Right lobe of liver (tissue), 6 donors: ENCODE measurements around the gene TBC1D5. TPM values are rescaled to one million over a fixed set of nuclear protein-coding genes. Genes with fewer than 3 reads are reported as not detected.

Experiments
- ATAC-seq, 4 donors: fragments of 200-7000 bp; cut with Tn5 transposase; one replicate each; pipeline ENCODE4 v1.9.1; 2020; ENCODE audit warnings: mild to moderate bottlenecking in 4 of 4, moderate library complexity in 4 of 4
- DNase-seq, 3 donors: peaks; one replicate each; pipeline ENCODE4 v3.0.0-alpha.2; 2020
- H3K27ac ChIP-seq, 3 donors: fragments of 200-600 bp; one replicate each; pipeline ENCODE4 v1.8.0; 2022
- H3K27me3 ChIP-seq, 2 donors: fragments of 200-600 bp; one replicate each; pipeline ENCODE4 v1.8.0; 2022
- H3K36me3 ChIP-seq, 4 donors: fragments of 200-600 bp; sonication (generic) in 1 of 4; one replicate each; pipeline versions ENCODE4 v1.5.1 to v1.8.0; 2017 to 2022; ENCODE audit warnings: control low read depth in 1 of 4
- H3K4me1 ChIP-seq, 4 donors: fragments of 200-600 bp; sonication (generic) in 1 of 4; one replicate each; pipeline versions ENCODE4 v1.5.1 to v1.8.0; 2017 to 2022; ENCODE audit warnings: control low read depth in 1 of 4
- H3K4me3 ChIP-seq, 3 donors: fragments of 200-600 bp; one replicate each; pipeline ENCODE4 v1.8.0; 2022
- H3K9me3 ChIP-seq, 4 donors: fragments of 200-600 bp; sonication (generic) in 1 of 4; one replicate each; pipeline versions ENCODE4 v1.5.1 to v1.8.0; 2017 to 2022; ENCODE audit warnings: control low read depth in 1 of 4
- POLR2A ChIP-seq: fragments of 450-650 bp; IDR thresholded peaks from one replicate; pipeline ENCODE4 v1.6.1; 2017; ENCODE audit warnings: antibody characterized with exemption, mild to moderate bottlenecking
- WGBS: methylation state at CpG from one replicate; pipeline ENCODE4 v1.1.6; 2018; ENCODE audit warnings: low coverage, low lambda C conversion rate; ENCODE audit not compliant: insufficient coverage; ENCODE audit errors: missing lambda C conversion rate; 5-methylcytosine and 5-hydroxymethylcytosine counted together
- intact Hi-C, 2 donors: fragments of 100-400 bp; cut with DNase I; formaldehyde crosslinking; loops; one replicate each; pipeline versions ENCODE4 v1.11.2 to v1.14.1; 2022
- total RNA-seq, 6 experiments: library from RNA; depleted of rRNA in 2 of 6; stranded (reverse); fragments of >200 nt in 2 of 6; fragmentation: NEBNext Ultra II Directional in 3 of 6; extraction: Animal tissue kit (Norgen Biotek cat#: 25700) in 3 of 6; gene quantifications; one replicate each; pipeline versions ENCODE4 v1.1.0 to v1.2.4, GENCODE V29; 2016 to 2023
- TF ChIP-seq, protein P1 (sequence below), 4 donors: fragments of 200-600 bp in 3 of 4; fragments of 450-650 bp in 1 of 4; IDR thresholded peaks; one replicate each; pipeline versions ENCODE4 v1.5.1 to v1.8.0; 2016 to 2022; ENCODE audit warnings: antibody characterized with exemption in 4 of 4, mild to moderate bottlenecking in 2 of 4
- donor health status: DM: no; HTN: yes; CAD: no.
- donor health status: DM: no; HTN: no; CAD: no.
- donor health status: DM: no; HTN: no; CAD: no.
- donor health status: DM: no; HTN: yes; CAD: no.
- donor health status: DM: no; HTN: yes; CAD: no.

The TBC1D5 gene
- total RNA-seq, 6 experiments from 2014 or later = 21.5 to 33.4 (median 27.7) TPM

DNA sequence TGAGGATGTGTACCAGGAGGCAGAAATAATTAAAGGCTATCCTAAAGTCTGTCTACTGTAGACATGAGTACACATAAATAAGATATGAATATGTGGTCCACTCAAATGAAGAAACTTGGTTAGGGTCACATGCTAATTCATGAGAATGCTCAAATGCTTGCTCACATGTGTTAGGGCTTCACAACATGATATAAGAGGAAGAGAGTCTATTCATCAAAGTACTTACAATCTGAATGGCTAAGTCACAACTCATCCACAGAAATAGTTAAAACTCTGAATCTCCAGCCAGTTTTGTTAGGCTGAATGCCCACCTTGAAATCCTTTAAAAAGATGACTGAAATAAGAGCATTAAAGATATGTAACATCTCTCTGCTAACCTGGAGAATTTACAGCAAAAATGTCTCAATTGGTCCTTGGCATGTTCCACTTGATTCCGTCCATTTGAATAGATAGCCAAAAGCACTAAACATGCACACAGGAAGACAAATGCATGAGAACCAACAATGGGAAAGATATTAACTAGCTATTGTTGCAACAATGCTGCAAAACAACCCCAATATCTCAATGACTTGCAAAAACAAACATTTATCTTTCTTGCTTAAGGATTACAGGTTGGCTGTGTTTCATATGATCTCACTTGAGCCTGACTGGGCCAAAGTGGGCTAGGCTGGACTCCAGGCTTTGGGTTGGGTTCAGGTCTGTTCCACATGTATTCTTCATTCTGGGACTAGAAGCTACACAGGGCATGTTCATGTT lies 10.6 kb upstream of the TBC1D5 start:
- H3K4me1 ChIP-seq = peaks cover 0 to 27% (median 9%) of the 10 kb centered on the region in 4 donors
- TF ChIP-seq, protein P1, sequence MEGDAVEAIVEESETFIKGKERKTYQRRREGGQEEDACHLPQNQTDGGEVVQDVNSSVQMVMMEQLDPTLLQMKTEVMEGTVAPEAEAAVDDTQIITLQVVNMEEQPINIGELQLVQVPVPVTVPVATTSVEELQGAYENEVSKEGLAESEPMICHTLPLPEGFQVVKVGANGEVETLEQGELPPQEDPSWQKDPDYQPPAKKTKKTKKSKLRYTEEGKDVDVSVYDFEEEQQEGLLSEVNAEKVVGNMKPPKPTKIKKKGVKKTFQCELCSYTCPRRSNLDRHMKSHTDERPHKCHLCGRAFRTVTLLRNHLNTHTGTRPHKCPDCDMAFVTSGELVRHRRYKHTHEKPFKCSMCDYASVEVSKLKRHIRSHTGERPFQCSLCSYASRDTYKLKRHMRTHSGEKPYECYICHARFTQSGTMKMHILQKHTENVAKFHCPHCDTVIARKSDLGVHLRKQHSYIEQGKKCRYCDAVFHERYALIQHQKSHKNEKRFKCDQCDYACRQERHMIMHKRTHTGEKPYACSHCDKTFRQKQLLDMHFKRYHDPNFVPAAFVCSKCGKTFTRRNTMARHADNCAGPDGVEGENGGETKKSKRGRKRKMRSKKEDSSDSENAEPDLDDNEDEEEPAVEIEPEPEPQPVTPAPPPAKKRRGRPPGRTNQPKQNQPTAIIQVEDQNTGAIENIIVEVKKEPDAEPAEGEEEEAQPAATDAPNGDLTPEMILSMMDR (IDR thresholded peaks at IDR 0.05) = no peak
- no peak for TF ChIP-seq POLR2A
- no peaks in the 10 kb centered on the region for H3K9me3 ChIP-seq
- DNase-seq (no peak), ATAC-seq (peak in 3 of 4 donors; percentile 63 to 78 (median 74))
- H3K27me3 ChIP-seq = no peaks in the 10 kb centered on the region
- WGBS = 0% methylated on average over 1 of the region's 1 CpG
- no peaks in the 10 kb centered on the region for H3K36me3 ChIP-seq
- intact Hi-C loops = no loop called here
- no peak overlapping the region for H3K4me3 ChIP-seq
- peak overlapping the region in 2 of 3 donors; percentile 17 to 39 for H3K27ac ChIP-seq

DNA sequence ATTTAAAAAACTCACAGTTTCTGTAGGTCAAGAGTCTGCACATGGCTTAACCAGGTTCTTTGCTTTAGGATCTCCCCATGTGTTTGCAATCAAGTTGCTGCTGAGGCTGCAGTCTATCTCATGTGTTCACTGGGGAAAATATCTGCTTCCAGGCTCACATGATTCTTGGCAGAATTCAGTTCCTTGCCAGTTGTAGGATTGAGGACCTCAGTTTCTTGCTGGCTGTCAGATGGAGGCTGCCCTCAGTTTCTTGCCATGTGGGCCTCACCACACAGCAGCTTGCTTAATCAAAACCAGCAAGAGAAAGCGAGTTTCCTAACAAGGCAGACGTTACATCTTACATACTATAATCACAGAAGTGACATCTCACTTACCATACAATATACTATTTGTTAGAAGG lies 10.0 kb upstream of the TBC1D5 start:
- Histone ChIP-seq H3K27me3 (no peaks in the 10 kb centered on the region), H3K9me3 (no peaks in the 10 kb centered on the region), H3K4me1 (peaks cover 0 to 27% (median 9%) of the 10 kb centered on the region in 4 donors), H3K27ac (no peak overlapping the region), H3K36me3 (no peaks in the 10 kb centered on the region), H3K4me3 (no peak overlapping the region)
- intact Hi-C loops = no loop called here
- DNase-seq = no peak
- ATAC-seq = no peak
- 48% methylated on average over 2 of the region's 2 CpGs for WGBS
- TF ChIP-seq, protein P1 (IDR thresholded peaks at IDR 0.05) = no peak

DNA sequence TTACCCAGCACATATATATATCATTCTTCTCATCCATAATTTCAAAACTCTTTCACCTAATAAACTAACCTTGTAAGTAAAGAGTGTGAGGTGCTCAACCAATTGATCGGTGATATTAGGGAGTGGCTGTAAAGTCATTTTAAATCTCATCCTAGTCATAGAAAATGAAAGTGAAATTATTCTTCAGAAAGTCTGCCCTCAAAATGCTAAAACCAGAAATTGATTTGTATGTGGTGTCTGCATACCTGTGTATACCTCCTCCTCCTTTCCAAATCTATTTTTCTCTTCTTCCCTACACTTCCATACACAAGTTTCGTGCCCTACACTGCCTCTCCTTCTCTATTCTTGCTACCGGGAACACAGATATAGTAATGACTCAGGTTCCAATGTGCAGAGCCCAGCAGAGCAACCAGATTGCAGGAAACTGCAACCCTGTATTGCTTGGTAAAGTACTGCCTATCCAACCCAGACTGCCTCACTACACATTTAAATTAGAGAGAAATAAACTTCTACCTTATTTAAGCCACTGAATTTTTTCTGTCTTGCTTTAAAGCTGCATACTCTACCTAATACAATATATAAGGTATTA lies 7.4 kb upstream of the TBC1D5 start:
- no peaks in the 10 kb centered on the region for H3K9me3 ChIP-seq
- H3K36me3 ChIP-seq = no peaks in the 10 kb centered on the region
- no peak for DNase-seq
- intact Hi-C loops = no loop called here
- ATAC-seq = peak; percentile 65 to 85 (median 78)
- TF ChIP-seq, protein P1 (IDR thresholded peaks at IDR 0.05) = no peak
- peak; percentile 56 for TF ChIP-seq POLR2A
- peak overlapping the region; percentile 12 to 46 (median 37) for H3K4me3 ChIP-seq
- peaks cover 0 to 27% (median 12%) of the 10 kb centered on the region in 4 donors for H3K4me1 ChIP-seq
- 5% methylated on average over 3 of the region's 3 CpGs for WGBS
- peak overlapping the region; percentile 17 to 41 (median 31) for H3K27ac ChIP-seq
- no peaks in the 10 kb centered on the region for H3K27me3 ChIP-seq

DNA sequence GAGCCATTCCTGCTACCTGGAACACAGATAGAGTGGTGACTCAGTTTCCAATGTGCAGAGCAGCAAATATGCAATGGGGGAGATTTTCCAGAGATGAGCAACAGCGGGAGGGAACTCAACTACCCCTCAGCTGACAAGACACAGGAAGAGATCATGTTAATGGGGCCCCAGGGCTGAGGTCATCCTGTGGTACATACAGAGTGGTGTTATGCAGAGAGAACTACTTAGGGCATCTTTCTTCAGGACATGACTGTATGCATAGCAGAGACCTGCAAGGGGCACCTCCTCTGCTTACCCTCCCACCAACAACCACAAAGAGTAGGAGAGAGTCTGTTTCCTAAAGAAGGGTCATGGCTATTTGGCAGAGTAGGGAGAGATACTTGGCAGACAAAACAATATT lies 6.8 kb upstream of the TBC1D5 start:
- H3K27ac ChIP-seq = peak overlapping the region in 1 of 3 donors; percentile 31
- no peak for TF ChIP-seq POLR2A
- TF ChIP-seq, protein P1 (IDR thresholded peaks at IDR 0.05) = no peak
- peak; percentile 2 to 38 (median 14) for ATAC-seq
- no peaks in the 10 kb centered on the region for H3K27me3 ChIP-seq
- H3K9me3 ChIP-seq = no peaks in the 10 kb centered on the region
- H3K4me1 ChIP-seq = peaks cover 0 to 27% (median 13%) of the 10 kb centered on the region in 4 donors
- WGBS = 80% methylated on average over 1 of the region's 1 CpG
- intact Hi-C loops = no loop called here
- H3K4me3 ChIP-seq = peak overlapping the region in 2 of 3 donors; percentile 37 to 46
- no peaks in the 10 kb centered on the region for H3K36me3 ChIP-seq
- no peak for DNase-seq
